Measurements from ENCODE around the gene KRT37.

GRCh38 chr17:41455236-41455635, 30.9 kb upstream of the KRT37 start:
- TF ChIP-seq CTCF (IDR thresholded peaks at IDR 0.05) (no peak), POLR2A (IDR thresholded peaks at IDR 0.05) (no peak)

Data from thyroid gland (tissue), 4 donors.